ENCODE data around the gene TAS1R3. TPM values are rescaled to one million over a fixed set of nuclear protein-coding genes. Genes with fewer than 3 reads are reported as not detected.

TAS1R3 gene
- total RNA-seq, 3 donors from 2014 or later: 0.57 to 1.1 (median 0.96) TPM

DNA sequence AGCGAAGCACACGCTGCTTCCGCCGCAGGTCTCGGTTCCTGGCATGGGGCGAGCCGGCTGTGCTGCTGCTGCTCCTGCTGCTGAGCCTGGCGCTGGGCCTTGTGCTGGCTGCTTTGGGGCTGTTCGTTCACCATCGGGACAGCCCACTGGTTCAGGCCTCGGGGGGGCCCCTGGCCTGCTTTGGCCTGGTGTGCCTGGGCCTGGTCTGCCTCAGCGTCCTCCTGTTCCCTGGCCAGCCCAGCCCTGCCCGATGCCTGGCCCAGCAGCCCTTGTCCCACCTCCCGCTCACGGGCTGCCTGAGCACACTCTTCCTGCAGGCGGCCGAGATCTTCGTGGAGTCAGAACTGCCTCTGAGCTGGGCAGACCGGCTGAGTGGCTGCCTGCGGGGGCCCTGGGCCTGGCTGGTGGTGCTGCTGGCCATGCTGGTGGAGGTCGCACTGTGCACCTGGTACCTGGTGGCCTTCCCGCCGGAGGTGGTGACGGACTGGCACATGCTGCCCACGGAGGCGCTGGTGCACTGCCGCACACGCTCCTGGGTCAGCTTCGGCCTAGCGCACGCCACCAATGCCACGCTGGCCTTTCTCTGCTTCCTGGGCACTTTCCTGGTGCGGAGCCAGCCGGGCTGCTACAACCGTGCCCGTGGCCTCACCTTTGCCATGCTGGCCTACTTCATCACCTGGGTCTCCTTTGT, 2.6 kb downstream of the TAS1R3 start:
- intact Hi-C loops (cut with DNase I, micrococcal nuclease): no loop called here
- Histone ChIP-seq H3K4me1 (ENCODE audit: low read depth) (peaks cover 23% of the 10 kb centered on the region), H3K36me3 (ENCODE audit: low read depth) (no peaks in the 10 kb centered on the region), H3K4me3 (no peak overlapping the region), H3K9me3 (no peaks in the 10 kb centered on the region)
- DNase-seq (no peak), ATAC-seq (peak; percentile 4)
- TF ChIP-seq, protein P1, sequence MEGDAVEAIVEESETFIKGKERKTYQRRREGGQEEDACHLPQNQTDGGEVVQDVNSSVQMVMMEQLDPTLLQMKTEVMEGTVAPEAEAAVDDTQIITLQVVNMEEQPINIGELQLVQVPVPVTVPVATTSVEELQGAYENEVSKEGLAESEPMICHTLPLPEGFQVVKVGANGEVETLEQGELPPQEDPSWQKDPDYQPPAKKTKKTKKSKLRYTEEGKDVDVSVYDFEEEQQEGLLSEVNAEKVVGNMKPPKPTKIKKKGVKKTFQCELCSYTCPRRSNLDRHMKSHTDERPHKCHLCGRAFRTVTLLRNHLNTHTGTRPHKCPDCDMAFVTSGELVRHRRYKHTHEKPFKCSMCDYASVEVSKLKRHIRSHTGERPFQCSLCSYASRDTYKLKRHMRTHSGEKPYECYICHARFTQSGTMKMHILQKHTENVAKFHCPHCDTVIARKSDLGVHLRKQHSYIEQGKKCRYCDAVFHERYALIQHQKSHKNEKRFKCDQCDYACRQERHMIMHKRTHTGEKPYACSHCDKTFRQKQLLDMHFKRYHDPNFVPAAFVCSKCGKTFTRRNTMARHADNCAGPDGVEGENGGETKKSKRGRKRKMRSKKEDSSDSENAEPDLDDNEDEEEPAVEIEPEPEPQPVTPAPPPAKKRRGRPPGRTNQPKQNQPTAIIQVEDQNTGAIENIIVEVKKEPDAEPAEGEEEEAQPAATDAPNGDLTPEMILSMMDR (IDR thresholded peaks at IDR 0.05): no peak

GRCh38 chr1:1334835-1335234, 3.8 kb downstream of the TAS1R3 start:
- Histone ChIP-seq H3K4me1 (ENCODE audit: low read depth) (peaks cover 23% of the 10 kb centered on the region), H3K4me3 (no peak overlapping the region), H3K9me3 (no peaks in the 10 kb centered on the region), H3K36me3 (ENCODE audit: low read depth) (no peaks in the 10 kb centered on the region)
- TF ChIP-seq, protein P1 (IDR thresholded peaks at IDR 0.05): no peak
- intact Hi-C loops (cut with DNase I, micrococcal nuclease): no loop called here
- DNase-seq (no peak), ATAC-seq (no peak)

DNA sequence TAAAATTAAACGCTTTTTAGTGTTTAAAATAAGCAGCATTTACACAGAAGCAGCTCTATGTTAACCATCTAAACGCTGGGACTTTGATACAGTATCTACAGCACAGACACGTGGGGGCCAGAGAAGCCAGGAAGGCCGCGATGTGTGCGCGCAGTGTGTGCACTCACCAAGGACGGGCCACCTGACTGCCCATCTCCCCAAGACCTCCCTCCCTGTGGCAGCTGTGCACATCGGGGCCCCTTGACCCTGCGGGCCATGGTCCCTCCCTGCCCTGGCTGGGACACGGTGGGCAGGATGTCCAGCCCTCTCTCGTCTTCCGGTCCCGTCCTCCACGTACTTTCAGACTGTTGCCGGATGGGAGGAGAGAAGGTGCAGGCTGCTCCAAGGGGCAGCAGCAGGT, 4.2 kb downstream of the TAS1R3 start:
- no peaks in the 10 kb centered on the region for H3K36me3 ChIP-seq (ENCODE audit: low read depth)
- intact Hi-C loops (cut with DNase I, micrococcal nuclease): no loop called here

DNA sequence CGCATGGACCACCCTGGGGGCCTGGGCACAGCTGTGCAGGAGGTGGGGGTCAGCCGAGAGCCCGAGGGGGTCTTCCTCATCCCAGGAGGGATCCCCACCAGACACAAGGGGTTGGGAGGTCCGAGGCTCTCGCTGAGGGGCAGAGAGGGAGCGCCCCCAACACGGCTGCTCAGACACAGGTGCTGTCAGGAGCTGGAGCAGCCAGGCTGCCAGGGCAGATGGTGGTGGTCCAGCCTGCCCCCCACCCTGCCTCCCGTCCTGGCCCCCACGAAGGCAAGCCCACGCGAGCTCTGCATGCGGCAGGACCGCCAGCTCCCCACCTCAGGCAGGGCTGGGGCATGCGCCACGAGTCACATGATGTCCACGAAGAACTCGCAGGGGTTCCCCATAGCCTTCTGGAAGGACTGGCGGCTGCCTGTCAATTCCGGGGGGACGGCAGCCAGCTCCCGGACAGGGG, 4.7 kb downstream of the TAS1R3 start:
- Histone ChIP-seq H3K4me1 (ENCODE audit: low read depth) (peaks cover 19% of the 10 kb centered on the region), H3K9me3 (no peaks in the 10 kb centered on the region), H3K4me3 (no peak overlapping the region), H3K36me3 (ENCODE audit: low read depth) (no peaks in the 10 kb centered on the region)
- DNase-seq (no peak), ATAC-seq (no peak)
- TF ChIP-seq, protein P1 (IDR thresholded peaks at IDR 0.05): no peak
- intact Hi-C loops (cut with DNase I, micrococcal nuclease): no loop called here

More for the DNA sequence above, 4.2 kb downstream of the TAS1R3 start:
- ATAC-seq (no peak), DNase-seq (no peak)
- no peaks in the 10 kb centered on the region for H3K9me3 ChIP-seq
- TF ChIP-seq, protein P1 (IDR thresholded peaks at IDR 0.05): no peak
- peaks cover 23% of the 10 kb centered on the region for H3K4me1 ChIP-seq (ENCODE audit: low read depth)
- no peak overlapping the region for H3K4me3 ChIP-seq

DNA sequence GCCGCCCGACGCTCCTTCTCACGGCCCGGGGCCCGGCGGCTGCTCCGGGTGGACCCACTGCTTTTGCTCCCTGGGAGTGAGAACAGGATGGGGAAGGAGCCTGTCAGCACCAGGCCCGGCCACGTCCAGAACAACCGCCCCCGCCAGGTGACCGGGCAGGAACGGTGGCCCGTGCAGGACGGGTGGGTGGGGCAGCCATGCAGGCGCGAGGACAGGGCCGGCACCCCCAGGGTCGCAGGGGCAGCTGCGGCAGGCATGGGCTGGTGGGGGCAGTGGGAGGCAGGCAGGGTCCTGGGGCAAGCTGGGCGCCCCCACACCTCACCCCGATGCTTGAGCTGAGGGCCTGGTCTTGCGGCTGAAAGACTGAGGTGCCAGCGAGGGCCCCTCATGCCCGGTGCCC, 5.4 kb downstream of the TAS1R3 start:
- no peak overlapping the region for H3K4me3 ChIP-seq
- H3K36me3 ChIP-seq (ENCODE audit: low read depth): no peaks in the 10 kb centered on the region
- intact Hi-C loops (cut with DNase I, micrococcal nuclease): no loop called here

More for the DNA sequence above, 5.4 kb downstream of the TAS1R3 start:
- TF ChIP-seq, protein P1 (IDR thresholded peaks at IDR 0.05): no peak
- H3K4me1 ChIP-seq (ENCODE audit: low read depth): peaks cover 15% of the 10 kb centered on the region
- H3K9me3 ChIP-seq: no peaks in the 10 kb centered on the region
- DNase-seq (no peak), ATAC-seq (no peak)

All from mucosa of descending colon (tissue), 3 donors.